ENCODE measurements around the gene OPTN.
A peak's percentile ranks its signal among the peaks of the same experiment; 100 is the strongest.
"Not testable (repeated sequence)": the region's sequence is repeated elsewhere in the genome, so short reads cannot be mapped to it uniquely, and the experiment has no call there.

The OPTN gene

DNA sequence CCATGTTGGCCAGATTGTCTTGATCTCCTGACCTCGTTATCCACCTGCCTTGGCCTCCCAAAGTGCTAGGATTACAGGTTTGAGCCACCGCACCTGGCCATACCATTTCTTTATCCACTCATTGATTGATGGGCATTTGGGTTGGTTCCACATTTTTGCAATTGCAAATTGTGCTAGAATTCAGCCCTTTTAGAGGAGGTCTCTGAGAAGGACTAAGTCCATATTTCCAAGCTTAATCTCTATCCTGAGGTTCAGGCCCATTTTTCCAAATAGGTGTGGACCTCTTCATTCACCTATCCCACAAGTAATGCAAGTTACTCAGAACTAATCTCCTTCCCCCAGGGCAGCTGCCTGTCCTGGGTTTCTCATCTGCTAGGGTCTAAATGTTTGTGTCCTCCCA is 9.7 kb upstream of the OPTN start:
- DNase-seq = no peak

DNA sequence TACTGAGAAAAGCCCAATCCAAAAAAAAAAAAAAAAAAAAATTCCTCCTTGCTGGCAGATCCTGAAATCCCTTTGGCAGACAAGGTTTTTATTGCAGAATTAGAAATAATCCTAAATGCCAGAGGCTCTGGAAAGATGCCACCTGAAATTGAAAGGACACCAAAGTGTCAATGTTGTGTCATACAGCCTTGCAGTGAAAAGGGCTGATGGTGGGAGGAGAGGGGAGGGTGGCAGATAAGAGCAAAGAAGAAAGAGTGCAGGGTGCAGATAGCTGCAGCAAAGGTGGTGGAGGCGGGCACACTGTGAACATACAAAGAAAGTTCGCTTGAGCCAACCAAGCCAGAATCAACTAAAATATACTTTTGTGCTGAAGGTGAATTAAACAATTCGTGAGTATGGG is 8.2 kb upstream of the OPTN start:
- no peak for DNase-seq

DNA sequence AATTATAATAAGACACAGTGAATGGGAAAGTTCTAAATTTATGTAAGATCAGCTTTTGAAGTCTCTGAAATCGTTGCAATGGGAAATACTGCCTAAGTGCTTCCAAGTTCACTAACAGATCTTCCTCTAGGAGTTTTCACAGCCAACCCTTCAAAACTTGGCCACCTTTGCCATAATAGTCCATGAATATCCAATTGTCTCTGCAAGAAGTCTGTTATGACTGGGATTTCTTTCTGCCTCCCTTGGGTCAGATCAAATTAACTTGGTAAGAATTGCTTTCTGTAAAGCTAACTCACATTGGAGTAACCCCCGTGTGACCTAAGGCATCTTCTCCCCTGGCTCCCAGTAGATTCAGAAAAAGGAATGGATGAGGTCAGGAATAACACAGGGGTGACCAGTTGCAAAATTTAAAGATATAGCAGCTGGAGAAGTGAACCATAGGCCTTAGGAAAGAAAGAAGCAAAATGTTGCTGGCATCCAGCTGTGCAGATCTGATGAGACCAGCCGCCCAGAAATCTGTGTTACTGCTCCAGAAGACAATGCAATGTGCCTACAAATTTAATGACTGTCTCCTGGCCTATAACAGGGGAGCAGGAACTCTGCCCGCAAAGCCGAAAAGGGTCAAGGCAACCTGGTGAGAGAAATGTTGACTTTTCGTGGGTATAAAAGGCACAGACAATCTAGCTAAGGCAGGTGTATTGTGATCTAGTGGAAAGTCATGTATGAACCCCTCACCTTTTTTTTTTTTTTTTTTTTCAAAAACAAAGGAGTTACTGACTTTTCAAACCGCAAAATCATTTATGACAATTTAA is 7.5 kb upstream of the OPTN start:
- no peak for DNase-seq

DNA sequence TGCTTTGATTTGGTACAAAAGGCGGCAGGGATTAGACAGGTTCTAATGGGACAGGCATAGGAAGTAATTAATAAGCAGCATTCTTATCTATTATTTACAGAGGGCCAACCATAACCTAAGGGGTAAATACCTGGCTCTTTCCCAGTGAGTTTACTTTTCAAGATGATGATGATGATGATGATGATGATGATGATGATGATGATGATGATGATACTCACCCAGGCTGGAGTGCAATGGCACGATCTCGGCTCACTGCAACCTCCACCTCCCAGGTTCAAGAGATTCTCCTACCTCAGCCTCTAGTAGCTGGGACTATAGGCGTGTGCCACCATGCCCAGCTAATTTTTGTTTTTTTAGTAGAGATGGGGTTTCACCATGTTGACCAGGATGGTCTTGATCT is 5.9 kb upstream of the OPTN start:
- not testable (repeated sequence) for DNase-seq

DNA sequence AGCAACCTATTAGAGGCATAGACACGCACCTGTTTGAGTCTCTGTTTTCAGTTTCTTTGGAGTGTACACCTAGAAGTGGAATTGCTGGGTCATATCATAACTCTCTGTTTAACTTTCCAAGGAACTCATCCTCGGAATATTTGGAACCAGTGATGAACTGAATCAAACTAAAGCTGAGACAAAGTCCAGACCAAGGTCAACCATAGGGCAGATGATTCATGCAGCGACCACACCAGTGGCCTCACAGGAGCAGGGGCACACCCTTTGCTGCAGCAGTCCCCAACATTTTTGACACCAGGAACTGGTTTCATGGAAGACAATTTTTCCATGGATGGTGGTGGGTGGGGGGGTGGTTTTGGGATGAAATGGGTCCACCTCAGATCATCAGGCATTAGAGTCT is 4.9 kb upstream of the OPTN start:
- no peak for DNase-seq

DNA sequence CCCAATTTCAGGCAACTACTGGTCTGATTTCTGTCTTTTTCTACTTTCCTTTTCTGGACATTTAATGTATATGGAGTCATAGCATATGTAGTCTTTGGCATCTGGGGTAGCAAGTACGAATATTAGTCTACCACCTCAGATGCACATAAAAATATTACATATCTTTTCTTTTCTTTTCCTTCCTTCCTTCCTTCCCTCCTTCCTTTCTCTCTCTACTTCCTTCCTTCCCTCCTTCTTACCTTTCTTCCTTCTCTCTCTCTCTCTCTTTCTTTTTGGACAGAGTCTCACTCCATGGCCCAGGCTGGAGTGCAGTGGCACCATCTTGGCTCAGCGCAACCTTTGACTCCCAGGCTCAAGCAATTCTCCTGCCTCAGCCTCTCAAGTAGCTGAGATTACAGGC is 4.0 kb upstream of the OPTN start:
- no peak for DNase-seq

DNA sequence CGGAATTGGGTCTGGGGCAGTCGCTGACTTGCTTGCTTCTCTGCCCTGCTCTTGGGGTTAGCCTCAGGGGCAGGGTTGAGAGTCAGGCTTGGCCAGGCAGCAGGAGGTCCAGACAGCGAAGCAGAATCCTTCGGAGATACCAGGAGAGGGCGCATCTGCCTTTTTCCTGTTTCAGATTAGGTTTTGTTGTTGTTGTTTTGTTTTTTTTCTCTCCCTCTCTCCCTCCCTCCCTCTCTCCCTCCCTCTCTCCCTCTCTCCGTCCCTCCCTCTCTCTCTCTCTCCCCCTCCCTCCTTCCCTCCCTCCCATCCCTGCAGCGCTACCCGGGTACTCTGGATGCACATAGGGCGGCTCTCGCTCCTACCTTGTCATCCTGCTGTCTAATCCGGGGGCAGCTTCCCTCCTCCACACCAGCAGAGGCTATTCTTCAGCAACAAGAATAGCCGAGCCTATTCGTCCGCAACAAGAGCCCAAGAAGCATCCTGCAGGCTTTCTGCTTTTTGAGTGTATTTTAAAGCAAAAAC is 758 bp upstream of the OPTN start:
- peak; percentile 42 for DNase-seq

DNA sequence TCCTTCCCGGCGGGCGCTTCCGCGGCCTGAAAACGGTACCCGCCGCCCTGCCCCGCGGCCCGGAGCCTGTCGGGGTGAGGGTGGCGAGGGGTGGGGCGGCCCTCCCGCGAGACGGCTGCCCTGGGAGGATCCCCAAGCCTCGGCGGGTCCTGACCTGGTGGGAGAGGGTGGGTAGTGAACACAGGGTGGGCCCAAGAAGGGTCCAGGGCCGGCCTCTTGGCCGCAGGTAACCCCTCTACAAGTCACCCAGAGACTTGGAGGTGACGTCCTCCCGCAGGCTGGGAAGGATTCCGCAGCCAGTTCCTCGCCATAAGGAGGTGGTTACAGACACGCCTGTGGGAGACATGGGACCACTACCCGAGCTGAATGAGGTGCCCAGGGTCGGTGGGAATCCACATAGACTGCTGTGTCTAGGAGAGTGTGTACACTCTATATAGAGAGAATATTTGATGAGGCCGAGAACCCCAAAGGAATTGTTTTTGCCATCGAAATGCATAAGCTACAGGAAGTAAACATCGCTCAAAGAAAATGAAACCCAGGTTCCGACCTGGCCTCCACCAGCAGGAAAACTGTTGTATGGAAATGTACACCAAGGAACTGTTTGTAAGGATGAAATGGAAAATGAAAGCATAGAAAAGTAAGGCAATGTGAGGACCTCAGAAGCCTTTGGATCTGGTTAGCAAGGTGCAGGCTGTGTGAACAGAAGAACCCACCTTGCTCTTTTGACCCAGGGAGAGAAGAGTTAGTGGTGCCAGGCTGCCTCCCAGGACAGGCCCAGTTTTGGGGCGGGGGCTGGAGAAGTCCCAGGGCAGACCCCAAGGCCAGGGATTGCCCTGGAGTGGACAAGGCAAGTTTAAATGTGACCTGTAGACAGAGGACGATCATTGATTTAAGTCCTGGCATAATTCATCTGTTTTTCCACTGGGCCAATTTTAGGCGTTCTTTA is 659 bp downstream of the OPTN start:
- peak; percentile 25 for DNase-seq

DNA sequence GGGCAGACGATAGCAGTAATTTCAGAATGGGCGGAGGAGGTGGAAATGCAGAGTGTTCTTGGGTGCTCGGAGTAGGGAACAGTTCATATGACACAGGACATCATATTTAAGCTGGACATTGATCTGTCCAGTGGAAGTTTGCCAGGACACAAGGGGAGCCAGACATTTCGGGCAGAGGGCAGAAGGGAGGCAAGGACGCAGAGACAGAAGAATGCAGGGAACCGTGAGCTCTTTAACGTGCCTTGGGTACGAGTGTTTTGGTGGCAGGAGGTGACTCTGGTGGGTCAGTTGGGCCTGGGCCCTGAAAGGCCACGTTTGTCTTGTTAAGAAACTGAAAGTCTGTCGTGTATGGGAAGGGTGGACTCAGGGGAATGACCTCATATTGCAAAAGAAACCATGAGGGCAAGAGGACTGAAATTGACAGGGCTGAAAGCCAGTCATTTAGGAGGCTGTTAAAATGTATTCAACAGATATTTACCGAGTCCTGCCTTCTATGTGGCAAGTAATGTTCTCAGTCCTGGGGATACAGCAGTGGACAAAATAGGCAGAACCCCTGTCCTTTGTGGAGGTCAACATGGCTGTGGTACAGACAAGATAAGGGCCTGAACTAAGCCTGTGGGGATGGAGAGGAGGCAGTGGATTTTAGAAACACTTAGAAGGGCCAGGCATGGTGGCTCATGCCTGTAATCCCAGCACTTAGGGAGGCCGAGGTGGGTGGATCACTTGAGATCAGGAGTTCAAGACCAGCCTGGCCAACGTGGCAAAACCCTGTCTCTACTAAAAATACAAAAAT is 2.2 kb downstream of the OPTN start:
- no peak for DNase-seq

DNA sequence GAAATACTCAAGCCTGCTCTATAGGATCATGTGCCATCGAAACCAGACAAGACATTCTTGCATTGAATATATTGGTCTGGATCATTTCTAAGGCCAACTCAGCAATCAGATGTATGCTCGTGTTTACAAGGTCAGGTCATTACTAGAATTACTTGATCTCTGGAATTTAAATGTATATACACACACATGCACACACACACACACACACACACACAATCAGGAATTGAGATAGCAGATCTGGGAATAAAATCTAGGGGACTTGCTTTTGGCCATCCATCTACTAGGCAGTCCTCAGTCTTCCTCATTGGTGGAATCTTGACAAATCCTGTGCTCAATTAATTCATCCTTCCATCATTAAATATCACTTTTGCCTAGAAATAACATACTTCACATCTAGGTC is 3.6 kb downstream of the OPTN start:
- no peak for DNase-seq

DNA sequence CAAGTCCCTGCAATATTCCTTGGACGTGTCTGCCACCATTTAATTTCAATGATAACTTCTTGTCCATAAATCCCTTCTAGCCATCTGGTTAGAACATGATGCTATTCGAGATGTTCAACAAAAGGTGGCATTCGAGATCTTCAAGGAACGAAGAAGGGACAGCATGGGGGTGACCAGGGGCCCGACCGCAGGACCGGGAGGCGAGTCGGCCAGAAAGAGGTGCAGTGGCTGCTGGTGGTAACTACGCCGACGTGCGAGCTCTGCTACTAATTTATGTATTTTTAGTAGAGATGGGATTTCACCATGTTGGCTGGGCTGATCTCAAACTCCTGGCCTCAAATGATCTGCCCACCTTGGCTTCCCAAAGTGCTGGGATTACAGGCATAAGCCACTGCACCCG is 4.7 kb downstream of the OPTN start:
- no peak for DNase-seq

DNA sequence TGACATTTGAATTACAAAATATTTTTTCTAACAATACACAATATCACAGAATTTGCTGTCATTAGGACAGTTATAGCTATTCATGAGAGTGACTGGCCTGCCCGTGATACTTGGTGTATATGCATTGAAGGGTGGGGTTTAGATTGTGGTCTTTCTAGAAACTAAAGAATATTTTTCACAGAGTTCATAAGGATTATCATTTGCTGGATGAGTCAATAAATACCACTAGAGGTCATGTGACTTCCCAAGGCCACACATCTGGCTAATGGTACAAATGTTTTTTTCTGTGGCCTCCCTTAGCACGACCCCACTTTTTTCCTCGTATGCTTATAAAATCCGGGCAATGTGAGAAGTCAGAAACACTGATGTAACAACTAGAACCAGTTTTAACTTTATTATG is 5.2 kb downstream of the OPTN start:
- DNase-seq = no peak

DNA sequence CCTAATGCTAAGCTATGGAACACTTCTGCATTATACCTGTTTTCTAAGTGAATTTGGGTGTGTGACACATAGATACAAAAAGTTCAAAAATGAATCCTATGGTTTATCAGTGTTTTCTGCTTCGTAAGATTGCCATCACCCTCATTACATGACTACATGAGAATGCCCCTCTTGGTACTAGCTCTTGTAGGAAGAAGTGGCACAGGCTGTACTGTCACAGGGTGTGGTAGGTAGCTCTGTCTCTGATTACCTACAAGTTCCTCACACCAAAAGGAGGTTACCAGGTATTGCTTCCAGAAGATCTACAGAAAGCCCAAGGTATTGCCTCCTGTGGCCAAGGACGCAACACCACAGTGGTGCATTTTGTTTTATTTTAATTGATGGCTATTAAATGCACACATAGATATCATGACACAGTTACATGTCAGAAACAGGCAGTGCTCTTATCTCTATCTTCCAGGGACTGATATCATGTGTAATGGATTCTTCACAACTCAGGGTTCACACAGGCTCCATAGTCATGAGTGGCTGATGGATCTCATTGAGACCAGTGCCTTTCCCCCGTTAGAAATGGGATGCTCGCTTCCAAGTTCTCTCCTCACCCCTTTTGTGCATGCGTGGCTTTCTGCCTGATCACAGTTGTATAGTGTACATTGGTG is 6.6 kb downstream of the OPTN start:
- no peak for DNase-seq

DNA sequence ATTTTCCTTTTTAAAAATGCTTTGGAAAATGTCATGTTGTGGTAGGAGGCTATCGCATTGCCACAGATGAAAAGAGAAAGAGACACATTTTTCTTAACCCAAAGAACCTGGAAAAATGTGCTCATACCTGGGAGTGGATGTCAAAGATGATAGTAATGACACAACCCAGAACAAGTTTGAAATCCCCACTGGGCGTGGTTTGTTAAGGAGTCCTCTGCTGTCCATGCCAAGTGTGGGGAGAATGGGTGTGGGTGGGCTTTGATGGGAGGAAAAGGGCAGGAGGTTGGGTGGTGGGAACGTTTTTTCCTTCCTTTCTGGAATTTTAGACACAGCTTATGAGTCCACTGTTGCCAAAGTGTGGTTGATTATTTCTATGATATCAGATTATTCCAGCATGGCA is 10.9 kb downstream of the OPTN start:
- DNase-seq = no peak

DNA sequence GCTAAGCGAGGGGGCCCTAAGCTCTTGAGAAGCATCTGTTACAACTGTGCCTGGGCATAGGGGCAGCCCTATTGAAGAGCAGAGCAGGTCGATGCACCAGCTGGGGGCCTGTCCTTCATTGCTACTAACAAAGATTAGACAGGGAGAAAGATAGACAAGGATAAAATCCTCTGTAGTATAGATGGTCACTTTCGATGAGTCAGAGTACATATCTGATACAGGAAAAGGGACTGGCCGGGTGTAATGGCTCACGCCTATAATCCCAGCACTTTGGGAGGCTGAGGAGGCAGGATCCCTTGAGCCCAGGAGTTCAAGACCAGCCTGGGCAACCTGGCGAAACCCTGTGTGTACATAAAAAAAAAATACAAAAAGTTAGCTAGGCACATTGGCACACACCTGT is 13.6 kb downstream of the OPTN start:
- no peak for DNase-seq

DNA sequence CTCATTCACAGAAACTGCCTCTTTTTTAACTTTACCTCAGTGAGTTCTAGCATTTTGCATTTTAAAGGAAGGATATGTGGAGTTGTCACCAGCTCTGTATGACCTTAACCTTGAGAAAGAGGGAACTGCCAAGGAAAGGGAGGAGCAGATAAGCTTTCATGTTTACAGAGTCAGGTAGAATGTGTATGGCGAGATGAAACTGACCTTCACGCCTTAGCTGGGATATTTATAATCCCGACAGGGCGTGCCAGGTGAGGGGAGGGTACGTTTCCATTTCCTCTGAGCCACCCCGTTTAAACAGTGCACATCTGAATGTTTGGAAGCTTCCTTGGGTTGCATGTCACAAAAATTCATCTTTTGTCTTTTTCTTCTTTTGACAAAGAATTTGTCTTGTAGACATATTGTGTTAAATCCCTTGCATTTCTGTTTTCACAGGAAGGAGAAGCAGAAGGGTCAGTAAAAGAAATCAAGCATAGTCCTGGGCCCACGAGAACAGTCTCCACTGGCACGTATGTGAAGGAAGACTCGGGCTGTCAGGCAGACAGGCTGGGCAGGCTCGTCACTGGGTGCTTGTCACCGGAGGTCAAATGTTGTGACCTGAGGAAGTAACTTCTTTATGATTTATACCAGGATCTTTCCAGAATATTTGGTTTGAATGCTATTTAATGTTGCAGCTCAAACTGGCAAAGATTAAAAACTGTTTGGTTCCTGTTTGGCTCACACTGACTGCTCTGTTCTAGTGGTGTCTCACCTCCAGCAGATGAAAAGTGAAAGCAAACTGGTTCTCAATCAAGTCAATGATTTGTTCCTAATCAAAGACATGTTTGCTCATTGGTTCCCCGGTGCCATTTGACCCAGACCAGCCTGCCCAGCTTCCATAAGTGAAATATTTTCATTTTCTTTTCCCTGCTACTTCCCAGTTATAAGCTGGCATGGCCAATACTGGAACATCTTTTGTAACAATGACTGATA is 16.2 kb downstream of the OPTN start:
- peak; percentile 45 for DNase-seq

DNA sequence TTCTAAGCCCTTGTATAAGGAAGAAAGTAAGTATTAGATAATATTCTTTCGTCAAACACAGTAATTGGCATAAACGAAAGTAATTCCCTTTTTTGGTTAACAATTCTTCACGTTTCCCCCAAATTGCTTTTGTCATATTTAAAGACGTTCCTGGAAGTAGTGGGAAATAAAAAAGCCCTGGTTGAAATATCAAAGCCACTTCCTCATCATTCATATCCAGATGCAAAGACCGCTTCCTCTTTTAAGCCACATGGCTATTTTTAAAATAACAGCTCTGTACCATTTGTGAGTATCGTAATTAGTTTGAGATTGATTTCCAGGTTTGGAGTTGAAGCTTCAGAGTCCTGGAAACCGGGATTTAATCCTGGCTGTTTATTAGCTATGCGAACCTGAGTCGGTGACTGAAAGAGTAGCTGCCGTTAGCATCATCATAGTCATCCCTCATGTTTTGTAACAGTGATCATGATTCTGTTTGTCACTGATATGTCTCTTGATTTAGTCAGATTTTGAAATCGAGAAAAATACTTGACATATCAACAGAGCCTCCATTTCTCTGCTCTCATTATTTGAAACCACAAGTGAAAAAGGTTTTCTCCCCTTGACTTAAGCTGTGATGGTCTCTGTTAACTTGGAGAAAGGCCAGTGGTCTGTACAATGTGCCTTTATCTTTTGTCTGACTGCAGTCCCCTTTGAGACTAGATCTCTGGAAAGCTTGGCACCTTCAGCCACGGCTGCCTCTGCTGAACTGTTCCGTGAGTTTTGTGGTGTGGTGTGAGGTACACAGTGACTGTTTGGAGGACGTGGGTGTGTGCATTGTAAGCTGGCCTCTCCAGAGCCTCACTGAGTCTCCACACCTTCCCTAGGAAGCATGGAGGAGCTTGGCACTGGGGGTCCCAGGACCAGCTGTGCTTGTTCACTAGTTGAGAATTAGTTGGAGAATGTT is 18.1 kb downstream of the OPTN start:
- no peak for DNase-seq

DNA sequence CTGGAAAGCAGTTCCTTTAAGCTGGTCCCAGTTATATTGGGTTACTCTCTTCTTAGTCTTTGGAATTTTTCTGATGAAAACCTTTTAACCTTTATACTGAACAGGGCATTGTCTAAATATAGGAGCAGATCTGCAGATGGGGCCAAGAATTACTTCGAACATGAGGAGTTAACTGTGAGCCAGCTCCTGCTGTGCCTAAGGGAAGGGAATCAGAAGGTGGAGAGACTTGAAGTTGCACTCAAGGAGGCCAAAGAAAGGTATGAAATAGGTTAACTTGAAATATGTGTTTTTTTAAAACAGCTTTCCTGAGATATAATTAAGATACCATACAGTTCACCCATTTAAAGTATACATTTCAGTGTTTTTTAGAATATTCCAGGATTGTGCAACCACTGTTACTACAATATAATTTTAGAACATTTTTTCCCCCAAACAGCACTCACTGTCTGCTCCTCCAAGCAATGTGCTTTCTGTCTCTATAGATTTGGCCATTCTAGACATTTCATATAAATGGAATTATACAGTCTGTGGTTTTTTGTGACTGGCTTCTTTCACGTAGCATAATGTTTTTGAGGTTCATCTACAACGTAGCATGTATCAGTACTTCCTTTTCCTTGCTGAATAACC is 18.9 kb downstream of the OPTN start:
- no peak for DNase-seq

DNA sequence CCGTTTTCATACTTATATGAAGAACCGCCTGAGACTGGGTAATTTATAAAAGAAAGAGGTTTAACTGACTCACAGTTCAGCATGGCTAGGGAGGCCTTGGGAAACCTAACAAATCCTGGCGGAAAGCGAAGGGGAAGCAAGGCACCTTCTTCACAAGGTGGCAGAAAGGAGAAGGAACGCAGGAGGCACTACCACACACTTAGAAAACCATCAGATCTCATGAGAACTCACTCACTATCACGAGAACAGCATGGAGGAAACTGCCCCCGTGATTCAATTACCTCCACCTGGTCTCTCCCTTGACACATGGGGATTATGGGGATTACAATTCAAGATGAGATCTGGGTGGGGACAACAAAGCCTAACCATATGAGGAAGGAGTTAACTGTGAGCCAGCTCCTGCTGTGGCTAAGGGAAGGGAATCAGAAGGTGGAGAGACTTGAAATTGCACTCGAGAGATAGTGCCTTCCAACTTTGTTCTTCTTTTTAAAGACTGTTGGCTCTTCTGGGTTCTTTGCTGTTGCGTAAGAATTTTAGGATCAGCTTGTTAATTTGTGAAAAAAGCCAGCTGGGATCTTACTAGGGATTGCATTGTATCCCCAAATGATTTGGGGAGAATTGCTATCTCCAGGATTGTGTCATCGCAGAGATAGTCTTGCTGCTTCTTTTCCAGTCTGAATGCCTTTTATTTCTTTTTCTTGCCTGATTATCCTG is 21.0 kb downstream of the OPTN start:
- no peak for DNase-seq

Data from central memory CD4-positive, alpha-beta T cell (primary cell).